Colonic mucosa (tissue), 4 donors: ENCODE measurements around the gene TNNI2. TPM values are rescaled to one million over a fixed set of nuclear protein-coding genes. Genes with fewer than 3 reads are reported as not detected.
"Not testable (repeated sequence)": the region's sequence is repeated elsewhere in the genome, so short reads cannot be mapped to it uniquely, and the experiment has no call there.

Source experiments
- DNase-seq: peaks from one replicate; pipeline ENCODE4 v3.0.0-alpha.2; 2020
- H3K27ac ChIP-seq: fragments of 200-600 bp; one replicate; pipeline ENCODE4 v1.8.0; 2021
- H3K27me3 ChIP-seq: fragments of 200-600 bp; one replicate; pipeline ENCODE4 v1.8.0; 2021
- H3K36me3 ChIP-seq: fragments of 200-600 bp; one replicate; pipeline ENCODE4 v1.8.0; 2021
- H3K4me1 ChIP-seq: fragments of 200-600 bp; one replicate; pipeline ENCODE4 v1.8.0; 2021; ENCODE audit warnings: mild to moderate bottlenecking
- H3K4me3 ChIP-seq: fragments of 200-600 bp; one replicate; pipeline ENCODE4 v1.8.0; 2021
- H3K9ac ChIP-seq, 2 donors: one replicate each; pipeline ENCODE4 v1.7.0; 2013; ENCODE audit warnings: control low read depth in 2 of 2, low read depth in 2 of 2, low read length in 2 of 2
- H3K9me3 ChIP-seq: fragments of 200-600 bp; one replicate; pipeline ENCODE4 v1.8.0; 2021
- intact Hi-C: fragments of 100-400 bp; cut with DNase I; formaldehyde crosslinking; loops from one replicate; pipeline ENCODE4 v1.14.1; 2022
- total RNA-seq, 2 donors: library from RNA; stranded (reverse); fragmentation: NEBNext Ultra II Directional in 1 of 2; extraction: Animal tissue kit (Norgen Biotek cat#: 25700) in 1 of 2; gene quantifications; one replicate each; pipeline ENCODE4 v1.2.1, GENCODE V29; 2021
- TF ChIP-seq, protein P1 (sequence below): fragments of 200-600 bp; IDR thresholded peaks from one replicate; pipeline ENCODE4 v1.8.0; 2022; ENCODE audit warnings: antibody characterized with exemption, mild to moderate bottlenecking
- donor health status: healthy.
- donor health status: DM: no; HTN: no; CAD: no.
- donor health status: DM: no; HTN: no; CAD: no.

Gene TNNI2
- total RNA-seq, 2 donors from 2014 or later, result 0.94 TPM; not detected in 1

- no peak overlapping the region for H3K27ac ChIP-seq
- no peak overlapping the region for H3K9ac ChIP-seq
Measured at GRCh38 chr11:1810761-1811160, 28.0 kb upstream of the TNNI2 start.

GRCh38 chr11:1812274-1812673 lies 26.5 kb upstream of the TNNI2 start:
- H3K9ac ChIP-seq, result no peak overlapping the region
- no peak for DNase-seq
- H3K4me3 ChIP-seq, result no peak overlapping the region
- intact Hi-C loops, result no loop called here
- H3K27me3 ChIP-seq, result no peaks in the 10 kb centered on the region
- H3K27ac ChIP-seq, result no peak overlapping the region
- no peaks in the 10 kb centered on the region for H3K9me3 ChIP-seq
- TF ChIP-seq, protein P1, sequence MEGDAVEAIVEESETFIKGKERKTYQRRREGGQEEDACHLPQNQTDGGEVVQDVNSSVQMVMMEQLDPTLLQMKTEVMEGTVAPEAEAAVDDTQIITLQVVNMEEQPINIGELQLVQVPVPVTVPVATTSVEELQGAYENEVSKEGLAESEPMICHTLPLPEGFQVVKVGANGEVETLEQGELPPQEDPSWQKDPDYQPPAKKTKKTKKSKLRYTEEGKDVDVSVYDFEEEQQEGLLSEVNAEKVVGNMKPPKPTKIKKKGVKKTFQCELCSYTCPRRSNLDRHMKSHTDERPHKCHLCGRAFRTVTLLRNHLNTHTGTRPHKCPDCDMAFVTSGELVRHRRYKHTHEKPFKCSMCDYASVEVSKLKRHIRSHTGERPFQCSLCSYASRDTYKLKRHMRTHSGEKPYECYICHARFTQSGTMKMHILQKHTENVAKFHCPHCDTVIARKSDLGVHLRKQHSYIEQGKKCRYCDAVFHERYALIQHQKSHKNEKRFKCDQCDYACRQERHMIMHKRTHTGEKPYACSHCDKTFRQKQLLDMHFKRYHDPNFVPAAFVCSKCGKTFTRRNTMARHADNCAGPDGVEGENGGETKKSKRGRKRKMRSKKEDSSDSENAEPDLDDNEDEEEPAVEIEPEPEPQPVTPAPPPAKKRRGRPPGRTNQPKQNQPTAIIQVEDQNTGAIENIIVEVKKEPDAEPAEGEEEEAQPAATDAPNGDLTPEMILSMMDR, result no peak
- H3K36me3 ChIP-seq, result no peaks in the 10 kb centered on the region
- no peaks in the 10 kb centered on the region for H3K4me1 ChIP-seq

More at GRCh38 chr11:1810761-1811160, 28.0 kb upstream of the TNNI2 start:
- Histone ChIP-seq H3K4me3 (no peak overlapping the region), H3K36me3 (no peaks in the 10 kb centered on the region), H3K27me3 (no peaks in the 10 kb centered on the region), H3K4me1 (no peaks in the 10 kb centered on the region), H3K9me3 (no peaks in the 10 kb centered on the region)
- TF ChIP-seq, protein P1, result no peak
- intact Hi-C loops, result no loop called here
- no peak for DNase-seq

DNA sequence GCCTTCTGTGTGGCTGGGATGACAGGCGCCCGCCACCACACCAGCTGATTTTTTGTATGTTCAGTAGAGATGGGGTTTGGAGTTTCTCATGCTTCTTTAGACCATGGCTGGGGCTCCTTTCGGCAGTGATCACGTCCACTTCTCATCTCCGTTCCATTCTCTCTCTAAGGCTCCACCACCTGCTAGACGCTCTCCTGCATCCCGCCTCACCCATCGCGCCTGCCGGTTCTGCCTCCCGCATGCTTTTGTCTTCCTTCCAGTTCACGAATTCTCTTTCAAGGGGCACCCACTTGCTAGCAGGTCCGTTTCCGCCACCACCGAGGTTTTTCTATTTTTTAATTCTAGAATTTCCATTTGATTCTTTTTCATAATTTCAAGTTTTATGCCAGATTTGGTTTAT lies 26.0 kb upstream of the TNNI2 start:
- TF ChIP-seq, protein P1, result no peak
- Histone ChIP-seq H3K27ac (no peak overlapping the region), H3K4me3 (no peak overlapping the region), H3K9ac (no peak overlapping the region), H3K4me1 (no peaks in the 10 kb centered on the region), H3K9me3 (no peaks in the 10 kb centered on the region), H3K36me3 (no peaks in the 10 kb centered on the region), H3K27me3 (no peaks in the 10 kb centered on the region)
- no peak for DNase-seq
- intact Hi-C loops, result no loop called here

DNA sequence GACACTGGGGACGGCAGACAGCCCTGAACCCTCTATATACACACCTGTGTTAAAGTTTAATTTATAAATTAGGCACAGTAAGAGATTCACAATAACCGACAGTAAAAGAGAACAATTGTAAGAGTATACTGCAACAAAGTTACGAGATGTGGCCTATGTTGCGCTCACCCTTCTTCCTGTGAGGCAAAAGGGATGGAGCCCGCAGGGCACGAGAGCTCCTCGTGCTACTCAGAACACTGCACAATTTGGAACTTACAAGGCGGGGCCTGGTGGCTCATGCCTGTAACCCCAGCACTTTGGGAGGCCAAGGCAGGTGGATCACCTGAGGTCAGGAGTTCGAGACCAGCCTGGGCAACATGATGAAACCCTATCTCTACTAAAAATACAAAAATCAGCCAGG lies 25.4 kb upstream of the TNNI2 start:
- H3K4me3 ChIP-seq, H3K9ac ChIP-seq, H3K4me1 ChIP-seq, DNase-seq, H3K27me3 ChIP-seq, H3K9me3 ChIP-seq, intact Hi-C loops, H3K27ac ChIP-seq, H3K36me3 ChIP-seq: not testable (repeated sequence)

- intact Hi-C loops, result no loop called here
- no peak overlapping the region for H3K4me3 ChIP-seq
- no peak overlapping the region for H3K27ac ChIP-seq
- no peak overlapping the region for H3K9ac ChIP-seq
- no peaks in the 10 kb centered on the region for H3K4me1 ChIP-seq
- H3K36me3 ChIP-seq, result no peaks in the 10 kb centered on the region
- H3K27me3 ChIP-seq, result no peaks in the 10 kb centered on the region
- no peaks in the 10 kb centered on the region for H3K9me3 ChIP-seq
- TF ChIP-seq, protein P1, result no peak
- no peak for DNase-seq
Measured at GRCh38 chr11:1814691-1815090, 24.1 kb upstream of the TNNI2 start.

- intact Hi-C loops, result no loop called here
Measured at GRCh38 chr11:1815311-1815710, 23.5 kb upstream of the TNNI2 start.

More at GRCh38 chr11:1815311-1815710, 23.5 kb upstream of the TNNI2 start:
- Histone ChIP-seq H3K4me3 (no peak overlapping the region), H3K27me3 (no peaks in the 10 kb centered on the region), H3K4me1 (no peaks in the 10 kb centered on the region), H3K9ac (no peak overlapping the region), H3K36me3 (no peaks in the 10 kb centered on the region), H3K27ac (no peak overlapping the region), H3K9me3 (no peaks in the 10 kb centered on the region)
- DNase-seq, result no peak
- TF ChIP-seq, protein P1, result no peak
